Activated CD8-positive, alpha-beta memory T cell treated with anti-CD3 and anti-CD28 coated beads, Interleukin-2, amount 50 U/mL, for 4 hours (primary cell): ENCODE data around the gene DTNB.

Experiments
- DNase-seq: peaks from one replicate; pipeline ENCODE4 v3.0.0-alpha.2; 2020

Gene DTNB

GRCh38 chr2:25380023-25380422 is 293.4 kb downstream of the DTNB start:
- no peak for DNase-seq

GRCh38 chr2:25379535-25379934 is 293.8 kb downstream of the DTNB start:
- DNase-seq: no peak

GRCh38 chr2:25378731-25379490 is 294.5 kb downstream of the DTNB start:
- no peak for DNase-seq

- DNase-seq: no peak
These were observed 295.5 kb downstream of the DTNB start for GRCh38 chr2:25377822-25378421.

DNA sequence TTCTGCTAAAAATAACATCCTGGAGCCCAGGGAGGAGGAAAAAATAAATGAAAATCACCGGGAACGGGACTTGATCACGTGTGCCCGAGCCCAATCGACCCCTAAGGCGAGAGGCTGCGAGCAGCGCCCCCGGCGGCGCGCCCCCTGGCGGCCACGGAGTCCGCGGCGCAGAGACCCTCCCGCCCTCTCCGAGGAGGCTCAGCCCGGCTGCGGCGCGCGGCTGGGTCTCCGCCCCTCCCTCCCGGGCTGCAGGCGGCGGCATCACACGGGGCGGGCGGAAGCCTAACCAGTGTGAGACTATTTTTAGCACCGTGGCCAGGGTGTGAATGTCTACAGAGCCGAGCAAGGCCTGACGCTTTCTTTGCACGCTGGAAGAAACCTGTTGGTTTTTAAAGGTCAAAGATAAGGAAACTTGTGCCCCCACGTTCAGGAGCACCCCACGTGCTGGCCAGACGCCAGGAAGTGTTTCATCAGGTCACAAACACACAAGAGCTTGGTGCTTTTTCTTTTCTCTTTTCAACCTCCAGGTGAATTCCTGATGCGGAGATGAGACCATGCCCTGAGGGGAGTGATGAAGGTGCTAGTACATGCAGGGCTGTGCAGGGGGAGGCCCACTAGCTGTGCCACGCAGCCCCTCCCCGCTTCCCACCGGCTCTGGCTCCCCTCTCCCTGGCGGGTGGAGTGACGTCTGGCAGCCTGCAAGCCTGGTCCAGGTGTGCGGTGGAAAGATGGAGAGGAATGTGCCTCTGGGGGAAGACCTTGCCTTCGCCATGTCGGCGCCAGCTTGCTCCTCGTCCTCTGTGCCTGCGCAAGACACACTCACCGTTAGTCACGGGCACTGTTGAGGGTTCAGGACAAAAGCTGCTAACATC is 296.4 kb downstream of the DTNB start:
- DNase-seq: peak; percentile 95

DNA sequence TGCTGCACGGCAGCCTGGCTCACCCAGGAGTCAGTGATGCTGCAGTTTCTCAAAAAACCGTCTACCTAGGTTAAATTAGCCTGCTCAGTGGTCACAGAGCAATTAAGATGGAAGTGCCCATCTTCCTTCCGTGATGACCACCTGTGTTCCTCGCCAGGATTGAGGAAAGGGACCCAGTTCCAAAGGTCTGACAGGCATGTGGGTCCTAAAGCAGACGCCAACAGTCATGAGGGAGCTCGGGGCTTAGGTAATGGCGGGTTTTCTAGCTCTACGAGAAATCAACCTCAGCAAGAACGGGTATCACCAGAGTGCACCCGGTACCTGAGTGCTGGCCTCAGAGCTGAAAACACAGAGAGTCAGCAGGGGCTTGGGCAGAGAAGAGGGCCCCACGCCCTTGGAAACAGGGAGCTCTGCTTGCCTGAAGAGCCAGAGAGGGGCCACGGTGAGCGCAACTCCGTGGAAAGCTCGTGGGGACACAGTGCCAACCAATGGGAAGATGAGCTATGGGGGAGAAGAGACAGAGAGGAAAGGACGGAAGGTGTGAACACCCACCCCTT is 297.3 kb downstream of the DTNB start:
- no peak for DNase-seq

GRCh38 chr2:25375371-25375988 is 297.9 kb downstream of the DTNB start:
- no peak for DNase-seq

GRCh38 chr2:25374827-25375226 is 298.6 kb downstream of the DTNB start:
- no peak for DNase-seq

GRCh38 chr2:25374411-25374810 is 299.0 kb downstream of the DTNB start:
- DNase-seq: no peak

DNA sequence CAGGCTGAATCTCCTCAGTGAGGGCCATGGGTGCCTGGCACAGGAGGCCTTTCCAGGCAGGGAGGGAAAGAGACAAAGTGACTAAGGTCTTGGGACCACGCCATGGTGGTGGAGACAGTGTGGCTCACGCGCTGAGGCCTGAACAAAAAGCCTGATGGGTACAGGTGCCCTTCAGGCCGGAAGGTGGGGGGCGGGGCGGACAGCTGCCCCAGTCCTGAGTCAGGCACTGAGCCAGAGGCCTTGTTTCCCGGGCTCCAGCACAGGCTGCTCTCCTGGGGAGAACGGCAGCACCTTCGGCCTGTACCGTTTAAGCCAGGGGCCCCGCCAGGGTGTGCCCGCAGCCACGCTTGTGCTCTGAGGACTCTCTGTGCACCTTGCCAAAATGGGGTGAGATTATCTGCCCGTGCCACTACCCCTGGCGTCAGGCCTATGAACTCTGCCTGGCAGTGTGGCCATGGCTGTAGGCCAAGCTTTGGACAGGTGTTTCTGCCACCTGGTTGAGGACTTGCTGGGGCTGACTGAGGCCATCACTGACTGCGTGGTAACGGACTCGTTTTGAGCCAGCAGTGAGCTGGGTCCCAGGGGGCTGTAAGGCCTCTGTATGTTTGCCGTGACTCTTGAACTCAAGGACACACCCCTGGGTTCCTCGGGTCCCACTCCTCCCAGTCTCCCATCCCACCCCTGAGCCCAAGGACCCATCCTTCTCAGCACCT is 300.0 kb downstream of the DTNB start:
- no peak for DNase-seq

GRCh38 chr2:25372405-25373268 is 300.7 kb downstream of the DTNB start:
- DNase-seq: no peak

DNA sequence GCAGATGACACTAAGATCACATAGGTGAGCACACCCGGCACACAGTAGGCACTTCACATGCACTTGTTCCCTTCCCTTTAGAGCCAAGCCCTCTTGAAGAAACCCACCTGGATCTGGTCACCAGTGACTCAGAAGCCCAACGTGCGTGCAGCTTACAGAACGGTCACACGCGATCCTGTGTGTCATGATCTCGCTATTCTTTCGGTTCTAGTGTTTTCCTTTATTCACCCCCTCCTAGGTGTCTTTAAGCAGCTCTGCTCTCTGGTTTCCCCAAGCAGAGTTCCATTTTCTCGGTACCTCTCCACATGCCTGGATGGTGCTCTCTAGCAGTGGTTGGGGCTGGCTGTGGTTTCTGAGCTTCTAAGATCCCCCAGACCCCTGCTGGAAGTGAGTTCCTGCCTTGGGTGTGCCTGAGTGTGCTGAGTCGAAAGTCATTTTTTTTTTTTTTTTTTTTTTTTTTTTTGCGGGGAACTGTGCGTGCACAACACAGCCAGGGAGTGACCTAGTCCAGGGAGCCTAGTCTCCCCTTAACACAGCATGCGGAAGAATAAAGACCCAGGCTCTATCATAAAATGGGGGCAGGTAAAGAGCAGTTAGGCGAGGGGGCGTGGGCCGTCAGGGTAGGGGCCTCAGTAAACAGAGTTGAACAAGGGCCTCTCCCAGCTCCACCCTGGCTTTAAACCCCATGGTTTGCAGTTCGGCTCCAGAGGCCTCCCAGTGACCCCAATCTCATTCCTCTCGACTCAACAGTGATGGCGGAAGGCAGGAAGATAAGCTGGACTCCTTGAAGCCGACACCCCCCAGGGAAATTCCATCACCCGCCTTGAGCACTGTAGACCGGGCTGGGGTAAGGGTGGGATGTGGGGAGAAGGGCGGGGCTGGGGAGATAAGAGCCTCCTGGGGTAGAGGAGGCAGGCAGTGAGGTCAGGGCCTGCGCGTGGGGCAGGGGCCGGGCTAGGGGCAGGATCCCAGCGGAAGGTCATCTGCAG is 301.8 kb downstream of the DTNB start:
- DNase-seq: peak; percentile 4

DNA sequence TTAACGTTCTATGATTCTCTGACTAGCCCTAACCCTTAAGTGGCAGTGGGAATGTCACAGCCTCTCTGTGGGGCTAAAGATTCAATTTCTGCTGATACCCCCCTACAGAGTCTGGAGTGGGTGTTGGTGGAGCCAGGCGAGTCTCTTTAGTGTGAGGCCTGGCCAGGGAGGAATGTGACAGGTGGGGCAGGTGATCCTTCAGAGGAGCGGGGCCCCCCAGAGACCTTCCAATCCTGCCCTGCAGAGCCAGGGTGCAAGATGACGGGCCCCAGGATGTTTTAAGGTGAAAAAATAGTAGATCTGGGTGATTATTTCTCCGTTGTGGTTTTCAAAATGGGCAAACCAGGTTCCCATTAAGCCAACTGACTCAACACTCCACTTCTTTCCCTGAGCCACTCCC is 303.5 kb downstream of the DTNB start:
- DNase-seq: no peak

GRCh38 chr2:25369439-25369838 is 303.9 kb downstream of the DTNB start:
- peak; percentile 5 for DNase-seq

- DNase-seq: peak; percentile 1
These were observed 304.7 kb downstream of the DTNB start for GRCh38 chr2:25368660-25369059.

GRCh38 chr2:25367296-25367695 is 306.1 kb downstream of the DTNB start:
- DNase-seq: no peak

DNA sequence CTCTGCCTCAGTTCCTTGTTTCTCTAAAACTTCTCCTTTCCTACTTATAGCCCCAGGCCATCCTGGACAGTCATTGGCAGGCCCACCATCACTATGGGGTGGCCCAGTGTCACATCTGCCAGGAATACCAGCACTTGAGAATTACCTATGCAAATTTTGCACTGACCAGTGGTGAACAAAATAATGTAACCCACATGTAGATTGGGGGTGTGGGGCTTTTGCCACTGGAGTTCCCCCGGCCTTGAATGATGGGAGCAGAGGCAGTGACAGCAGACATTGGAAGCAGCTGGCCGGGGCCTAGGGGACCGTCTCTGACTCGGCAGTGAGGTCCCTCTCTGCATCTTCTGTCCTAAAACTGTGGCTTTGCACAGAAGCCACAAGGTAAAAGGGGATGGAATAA is 306.7 kb downstream of the DTNB start:
- DNase-seq: no peak

DNA sequence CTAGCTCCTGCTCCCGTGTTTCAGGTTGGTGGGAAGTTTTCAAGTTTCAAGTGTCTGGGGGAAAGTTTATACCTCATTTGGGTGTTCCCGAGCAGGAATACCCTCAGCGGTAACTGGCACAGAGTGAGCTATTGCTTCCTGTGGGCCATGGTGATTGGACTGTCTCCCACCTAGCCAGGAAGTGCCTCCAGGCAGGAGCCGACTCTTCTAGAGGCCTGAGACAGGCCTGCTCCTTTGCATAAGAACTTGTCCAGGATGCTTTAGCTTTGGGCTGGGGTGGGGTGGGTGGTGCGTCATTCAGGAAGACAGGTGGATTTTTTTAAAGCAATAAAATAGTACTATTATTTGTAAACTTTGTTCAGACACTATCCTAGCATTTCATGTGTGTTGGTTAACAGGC is 308.1 kb downstream of the DTNB start:
- no peak for DNase-seq

GRCh38 chr2:25363733-25364132 is 309.6 kb downstream of the DTNB start:
- no peak for DNase-seq
